ENCODE results near the gene CD226. TPM values are rescaled to one million over a fixed set of nuclear protein-coding genes. Genes with fewer than 3 reads are reported as not detected.

Gene CD226
- total and polyA plus RNA-seq, 10 of the 15 experiments (the other 5 are each of a cell fraction or from before 2014, with no cell fraction given), result 12.9 to 68.8 (median 47.3) TPM

DNA sequence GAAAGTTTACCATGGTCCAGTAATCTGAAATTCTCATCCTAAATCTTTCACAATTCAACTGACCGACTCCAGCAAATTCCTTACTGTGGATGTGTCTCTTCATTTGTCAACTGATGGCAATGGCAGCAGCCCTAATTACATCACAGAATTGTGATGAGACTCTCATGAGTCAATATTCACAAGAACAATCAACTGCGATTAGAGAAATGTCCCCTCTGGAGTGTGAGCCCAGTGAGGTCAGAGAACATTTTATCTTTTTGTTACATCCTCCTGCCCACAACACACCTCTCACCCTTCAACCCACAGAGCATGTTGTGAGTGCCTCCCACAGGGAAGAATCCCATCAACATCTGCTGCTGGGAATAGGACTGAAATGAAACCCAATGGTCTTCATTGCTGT lies 73.6 kb downstream of the CD226 start:
- SMC1A ChIA-PET (ENCODE audit: uncharacterized antibody, unreplicated experiment), result no interaction called here
- RAD21 ChIA-PET (ENCODE audit: unreplicated experiment), result no interaction called here
- CTCF ChIA-PET, result no interaction called here
- H3K9ac ChIP-seq (ENCODE audit: control insufficient read depth, insufficient read depth, low read length), result no peak overlapping the region
- H2AFZ ChIP-seq (ENCODE audit: control insufficient read depth, low read depth, low read length), result no peak overlapping the region
- FAIRE-seq, result no peak
- no peak for ATAC-seq
- no peaks in the 10 kb centered on the region for H4K20me1 ChIP-seq (ENCODE audit: control insufficient read depth, insufficient read depth)
- TF ChIP-seq, protein P1, sequence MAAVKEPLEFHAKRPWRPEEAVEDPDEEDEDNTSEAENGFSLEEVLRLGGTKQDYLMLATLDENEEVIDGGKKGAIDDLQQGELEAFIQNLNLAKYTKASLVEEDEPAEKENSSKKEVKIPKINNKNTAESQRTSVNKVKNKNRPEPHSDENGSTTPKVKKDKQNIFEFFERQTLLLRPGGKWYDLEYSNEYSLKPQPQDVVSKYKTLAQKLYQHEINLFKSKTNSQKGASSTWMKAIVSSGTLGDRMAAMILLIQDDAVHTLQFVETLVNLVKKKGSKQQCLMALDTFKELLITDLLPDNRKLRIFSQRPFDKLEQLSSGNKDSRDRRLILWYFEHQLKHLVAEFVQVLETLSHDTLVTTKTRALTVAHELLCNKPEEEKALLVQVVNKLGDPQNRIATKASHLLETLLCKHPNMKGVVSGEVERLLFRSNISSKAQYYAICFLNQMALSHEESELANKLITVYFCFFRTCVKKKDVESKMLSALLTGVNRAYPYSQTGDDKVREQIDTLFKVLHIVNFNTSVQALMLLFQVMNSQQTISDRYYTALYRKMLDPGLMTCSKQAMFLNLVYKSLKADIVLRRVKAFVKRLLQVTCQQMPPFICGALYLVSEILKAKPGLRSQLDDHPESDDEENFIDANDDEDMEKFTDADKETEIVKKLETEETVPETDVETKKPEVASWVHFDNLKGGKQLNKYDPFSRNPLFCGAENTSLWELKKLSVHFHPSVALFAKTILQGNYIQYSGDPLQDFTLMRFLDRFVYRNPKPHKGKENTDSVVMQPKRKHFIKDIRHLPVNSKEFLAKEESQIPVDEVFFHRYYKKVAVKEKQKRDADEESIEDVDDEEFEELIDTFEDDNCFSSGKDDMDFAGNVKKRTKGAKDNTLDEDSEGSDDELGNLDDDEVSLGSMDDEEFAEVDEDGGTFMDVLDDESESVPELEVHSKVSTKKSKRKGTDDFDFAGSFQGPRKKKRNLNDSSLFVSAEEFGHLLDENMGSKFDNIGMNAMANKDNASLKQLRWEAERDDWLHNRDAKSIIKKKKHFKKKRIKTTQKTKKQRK (IDR thresholded peaks at IDR 0.05; ENCODE audit: low read depth, low read length), result no peak
- no peak for TF ChIP-seq MEF2B (IDR thresholded peaks at IDR 0.05; ENCODE audit: partially characterized antibody, poor library complexity, severe bottlenecking)
- TF ChIP-seq TCF12 (IDR thresholded peaks at IDR 0.05; ENCODE audit: low read depth, low read length), result no peak
- TF ChIP-seq TCF3 (IDR thresholded peaks at IDR 0.05; ENCODE audit: borderline replicate concordance, insufficient read depth, low read depth, low read length), result no peak
- no peak for TF ChIP-seq ZNF384 (IDR thresholded peaks at IDR 0.05; ENCODE audit: borderline replicate concordance, low read depth, low read length)
- no peak for TF ChIP-seq FOXK2 (IDR thresholded peaks at IDR 0.05)
- TF ChIP-seq ASH2L (IDR thresholded peaks at IDR 0.05; ENCODE audit: borderline replicate concordance, low read depth), result no peak
- TF ChIP-seq POU2F2 (IDR thresholded peaks at IDR 0.05; ENCODE audit: borderline replicate concordance, low read depth, low read length), result no peak
- no peak for TF ChIP-seq LARP7 (IDR thresholded peaks at IDR 0.05)
- TF ChIP-seq, protein P2, sequence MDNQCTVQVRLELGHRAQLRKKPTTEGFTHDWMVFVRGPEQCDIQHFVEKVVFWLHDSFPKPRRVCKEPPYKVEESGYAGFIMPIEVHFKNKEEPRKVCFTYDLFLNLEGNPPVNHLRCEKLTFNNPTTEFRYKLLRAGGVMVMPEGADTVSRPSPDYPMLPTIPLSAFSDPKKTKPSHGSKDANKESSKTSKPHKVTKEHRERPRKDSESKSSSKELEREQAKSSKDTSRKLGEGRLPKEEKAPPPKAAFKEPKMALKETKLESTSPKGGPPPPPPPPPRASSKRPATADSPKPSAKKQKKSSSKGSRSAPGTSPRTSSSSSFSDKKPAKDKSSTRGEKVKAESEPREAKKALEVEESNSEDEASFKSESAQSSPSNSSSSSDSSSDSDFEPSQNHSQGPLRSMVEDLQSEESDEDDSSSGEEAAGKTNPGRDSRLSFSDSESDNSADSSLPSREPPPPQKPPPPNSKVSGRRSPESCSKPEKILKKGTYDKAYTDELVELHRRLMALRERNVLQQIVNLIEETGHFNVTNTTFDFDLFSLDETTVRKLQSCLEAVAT (IDR thresholded peaks at IDR 0.05), result no peak
- no peak for TF ChIP-seq RB1 (IDR thresholded peaks at IDR 0.05; ENCODE audit: borderline replicate concordance)
- no peak for TF ChIP-seq SUZ12 (IDR thresholded peaks at IDR 0.05; ENCODE audit: unreplicated experiment)
- WGBS (ENCODE audit: insufficient coverage, insufficient replicate concordance, low lambda C conversion rate, missing lambda C conversion rate), result 91% methylated on average over 2 of the region's 2 CpGs
- POLR2A ChIA-PET, result no interaction called here
- intact Hi-C loops (cut with micrococcal nuclease; ENCODE audit: unreplicated experiment), result no loop called here
- H3K36me3 ChIP-seq (ENCODE audit: control insufficient read depth in 2 of 2, insufficient read depth in 2 of 2, low read length in 1 of 2), result peaks cover 1 to 5% of the 10 kb centered on the region in 2 experiments
- H3K4me2 ChIP-seq (ENCODE audit: control insufficient read depth, insufficient read depth), result no peak overlapping the region
- H3K4me1 ChIP-seq (ENCODE audit: control insufficient read depth, insufficient read depth, low read length), result no peaks in the 10 kb centered on the region
- H3K9me3 ChIP-seq (replicated peaks; ENCODE audit: control insufficient read depth, insufficient read depth, low read length), result no peaks in the 10 kb centered on the region
- in situ Hi-C loops (cut with MboI), result no loop called here
- H3K27ac ChIP-seq (ENCODE audit: control insufficient read depth, insufficient read depth), result no peak overlapping the region
- no peak overlapping the region for H3K4me3 ChIP-seq
- no peaks in the 10 kb centered on the region for H3K79me2 ChIP-seq (ENCODE audit: control insufficient read depth, insufficient read depth, low read length)
- no peaks in the 10 kb centered on the region for H3K27me3 ChIP-seq (replicated peaks in 1 of 2; ENCODE audit: control insufficient read depth in 2 of 2, insufficient read depth in 2 of 2, low read length in 1 of 2)
- BruUV-seq (replicated peaks), result no TSS peak
- no peak for DNase-seq (ENCODE audit: low read depth, low spot score)
